ENCODE data around the gene B4GALT2. TPM values are rescaled to one million over a fixed set of nuclear protein-coding genes. Genes with fewer than 3 reads are reported as not detected.

The B4GALT2 gene
- total RNA-seq, 1 donor from 2014 or later = 23.7 TPM

DNA sequence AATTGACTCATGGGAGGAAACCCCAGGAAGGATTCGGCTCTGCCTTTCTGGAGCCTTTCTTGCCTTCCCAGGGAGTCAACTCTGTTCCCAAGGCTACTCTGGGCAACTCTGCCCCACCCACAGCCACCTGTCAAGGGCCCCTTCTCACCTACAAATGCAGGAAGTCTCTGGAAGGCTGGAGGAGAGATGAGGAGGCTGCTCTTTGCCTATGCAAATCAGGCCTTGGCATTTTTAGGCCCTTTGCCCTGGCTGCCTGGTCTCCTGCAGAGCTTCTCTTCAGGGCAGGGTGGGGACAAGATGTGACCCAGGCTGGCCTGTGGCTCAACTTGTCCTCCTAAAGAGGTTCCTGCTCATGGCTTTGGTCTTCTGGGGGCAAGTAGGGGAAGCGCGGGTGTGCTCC is 46.8 kb downstream of the B4GALT2 start:
- Histone ChIP-seq H3K36me3 (no peaks in the 10 kb centered on the region), H3K4me2 (no peak overlapping the region), H3K4me1 (peaks cover 6% of the 10 kb centered on the region), H3K9ac (no peak overlapping the region), H2AFZ (replicated peaks) (no peak overlapping the region), H3K27me3 (no peaks in the 10 kb centered on the region), H3K79me2 (ENCODE audit: low read depth) (peaks cover 18% of the 10 kb centered on the region), H3K9me3 (ENCODE audit: low read depth) (no peaks in the 10 kb centered on the region), H3K4me3 (no peak overlapping the region), H3K27ac (no peak overlapping the region), H4K20me1 (ENCODE audit: low read depth) (no peaks in the 10 kb centered on the region), H3F3A (ENCODE audit: low read depth) (peaks cover 10% of the 10 kb centered on the region)
- H3K4me3 Mint-ChIP-seq = no peak overlapping the region
- H3K36me3 Mint-ChIP-seq = peaks cover 12% of the 10 kb centered on the region
- peaks cover 19% of the 10 kb centered on the region for H3K4me1 Mint-ChIP-seq
- TF ChIP-seq CTCF (IDR thresholded peaks at IDR 0.05) (no peak), EZH2phosphoT487 (IDR thresholded peaks at IDR 0.05) (no peak), EZH2 (IDR thresholded peaks at IDR 0.05) (no peak)
- H3K27me3 Mint-ChIP-seq (ENCODE audit: insufficient read depth, low read depth) = peaks cover 8% of the 10 kb centered on the region
- DNase-seq (ENCODE audit: low spot score) = no peak
- H3K9me3 Mint-ChIP-seq = no peaks in the 10 kb centered on the region
- no peak overlapping the region for H3K27ac Mint-ChIP-seq

DNA sequence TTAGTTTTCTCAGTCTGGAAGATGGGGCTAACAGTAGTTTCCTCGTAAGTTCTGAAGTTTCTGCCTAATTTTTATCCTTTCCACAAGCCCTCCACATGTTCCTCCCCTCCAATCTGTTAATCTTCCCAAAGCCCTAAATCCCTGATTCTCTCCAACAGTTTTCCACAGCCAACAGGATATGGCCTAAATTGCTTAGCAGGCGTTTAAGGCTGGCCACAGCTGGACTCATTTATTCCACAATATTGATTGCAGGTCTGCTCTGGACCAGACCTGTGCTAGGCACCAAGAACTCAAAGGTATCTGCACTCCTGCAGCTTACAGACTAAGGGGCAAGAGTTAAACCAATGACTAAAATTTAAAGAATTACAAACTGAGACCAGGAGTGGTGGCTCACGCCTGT is 48.3 kb downstream of the B4GALT2 start:
- Mint-ChIP-seq H3K4me3 (no peak overlapping the region), H3K27me3 (ENCODE audit: insufficient read depth, low read depth) (peaks cover 5% of the 10 kb centered on the region)

DNA sequence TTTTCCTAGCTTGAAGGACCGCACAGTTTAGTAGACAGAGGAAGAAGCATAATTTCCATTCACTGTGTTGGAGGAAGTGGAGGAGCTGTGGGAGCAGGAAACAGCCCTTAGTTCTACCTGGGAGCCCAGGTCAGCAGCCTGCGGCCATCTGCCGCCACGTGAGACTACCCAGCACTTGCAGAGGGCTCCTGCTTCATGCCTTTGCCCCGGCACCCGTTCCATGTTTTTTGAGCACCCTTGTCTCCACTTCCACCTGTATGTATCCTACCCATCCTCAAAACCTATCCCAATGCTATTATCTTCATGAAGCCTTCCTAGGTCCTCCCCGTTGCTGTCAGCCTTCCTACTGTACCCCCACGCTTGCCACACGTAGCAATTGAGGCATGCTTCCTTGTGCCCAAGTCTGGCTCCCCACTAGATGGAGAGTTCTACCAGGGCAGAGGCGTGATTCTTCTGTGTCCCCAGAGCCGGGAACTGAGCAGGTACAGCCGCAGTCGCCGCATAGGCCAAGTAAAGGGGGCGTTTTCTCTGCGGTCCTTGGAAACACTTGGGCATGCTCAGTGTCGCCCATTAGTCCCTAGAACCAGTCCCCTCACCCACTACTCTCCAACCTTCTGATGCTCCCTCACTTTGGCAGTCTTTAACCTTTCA is 50.4 kb downstream of the B4GALT2 start:
- no peak overlapping the region for H3K9ac ChIP-seq
- H4K20me1 ChIP-seq (ENCODE audit: low read depth) = no peaks in the 10 kb centered on the region
- peaks cover 18% of the 10 kb centered on the region for H3K79me2 ChIP-seq (ENCODE audit: low read depth)
- peaks cover 5% of the 10 kb centered on the region for H3K27me3 Mint-ChIP-seq (ENCODE audit: insufficient read depth, low read depth)
- H3K36me3 Mint-ChIP-seq = peaks cover 6% of the 10 kb centered on the region
- no peak for DNase-seq (ENCODE audit: low spot score)
- H3K4me3 Mint-ChIP-seq = peak overlapping the region; percentile 94
- H3K4me1 ChIP-seq = peaks cover 19% of the 10 kb centered on the region
- H3K36me3 ChIP-seq = no peaks in the 10 kb centered on the region
- peaks cover 33% of the 10 kb centered on the region for H3F3A ChIP-seq (ENCODE audit: low read depth)
- peak overlapping the region; percentile 61 for H3K27ac Mint-ChIP-seq
- H3K27me3 ChIP-seq = no peaks in the 10 kb centered on the region
- H3K4me1 Mint-ChIP-seq = peaks cover 41% of the 10 kb centered on the region
- peak overlapping the region; percentile 95 for H3K4me2 ChIP-seq
- peak overlapping the region; percentile 92 for H3K4me3 ChIP-seq
- H3K9me3 ChIP-seq (ENCODE audit: low read depth) = no peaks in the 10 kb centered on the region
- no peaks in the 10 kb centered on the region for H3K9me3 Mint-ChIP-seq
- no peak overlapping the region for H3K27ac ChIP-seq
- peak overlapping the region; percentile 97 for H2AFZ ChIP-seq (replicated peaks)
- no peak for TF ChIP-seq EZH2 (IDR thresholded peaks at IDR 0.05)
- TF ChIP-seq EZH2phosphoT487 (IDR thresholded peaks at IDR 0.05) = no peak
- no peak for TF ChIP-seq CTCF (IDR thresholded peaks at IDR 0.05)

More for the DNA sequence above, 48.3 kb downstream of the B4GALT2 start:
- no peak overlapping the region for H3K9ac ChIP-seq
- no peaks in the 10 kb centered on the region for H3K9me3 Mint-ChIP-seq
- DNase-seq (ENCODE audit: low spot score) = no peak
- no peaks in the 10 kb centered on the region for H4K20me1 ChIP-seq (ENCODE audit: low read depth)
- H3K27ac ChIP-seq = no peak overlapping the region
- H3K36me3 Mint-ChIP-seq = peaks cover 10% of the 10 kb centered on the region
- H3K4me3 ChIP-seq = no peak overlapping the region
- H3K4me1 Mint-ChIP-seq = peaks cover 29% of the 10 kb centered on the region
- peaks cover 14% of the 10 kb centered on the region for H3K4me1 ChIP-seq
- H3K4me2 ChIP-seq = no peak overlapping the region
- peaks cover 18% of the 10 kb centered on the region for H3K79me2 ChIP-seq (ENCODE audit: low read depth)
- no peaks in the 10 kb centered on the region for H3K36me3 ChIP-seq
- no peaks in the 10 kb centered on the region for H3K9me3 ChIP-seq (ENCODE audit: low read depth)
- H3K27ac Mint-ChIP-seq = no peak overlapping the region
- H3K27me3 ChIP-seq = no peaks in the 10 kb centered on the region
- no peak overlapping the region for H2AFZ ChIP-seq (replicated peaks)
- TF ChIP-seq CTCF (IDR thresholded peaks at IDR 0.05) = no peak
- no peak for TF ChIP-seq EZH2phosphoT487 (IDR thresholded peaks at IDR 0.05)
- TF ChIP-seq EZH2 (IDR thresholded peaks at IDR 0.05) = no peak
- H3F3A ChIP-seq (ENCODE audit: low read depth) = peaks cover 24% of the 10 kb centered on the region
